Osteoblast (primary cell): ENCODE results near the gene CFAP54. TPM values are rescaled to one million over a fixed set of nuclear protein-coding genes. Genes with fewer than 3 reads are reported as not detected.
A peak's percentile ranks its signal among the peaks of the same experiment; 100 is the strongest.

Source experiments
- DNase-seq: peaks from one replicate; pipeline ENCODE4 v3.0.0; 2011; ENCODE audit warnings: low spot score, mixed read lengths; ENCODE audit not compliant: insufficient read length; ENCODE audit errors: missing footprints
- H2AFZ ChIP-seq: 2 replicates; pipeline ENCODE4 v1.6.0; 2011; ENCODE audit warnings: mild to moderate bottlenecking, low read length
- H3K27ac ChIP-seq: 2 replicates; pipeline ENCODE4 v1.5.1; 2011; ENCODE audit warnings: mild to moderate bottlenecking, low read depth, low read length, moderate library complexity
- H3K27me3 ChIP-seq: 2 replicates; pipeline ENCODE4 v1.6.0; 2012; ENCODE audit warnings: mild to moderate bottlenecking, control low read depth, inconsistent platforms, low read length, moderate library complexity; ENCODE audit not compliant: insufficient read depth
- H3K36me3 ChIP-seq: 2 replicates; pipeline ENCODE4 v1.5.1; 2011; ENCODE audit warnings: mild to moderate bottlenecking, low read length, control low read depth, moderate library complexity; ENCODE audit not compliant: insufficient read depth
- H3K4me1 ChIP-seq: 2 replicates; pipeline ENCODE4 v1.5.1; 2011; ENCODE audit warnings: mild to moderate bottlenecking, low read length, control low read depth, moderate library complexity; ENCODE audit not compliant: insufficient read depth
- H3K4me2 ChIP-seq: 2 replicates; pipeline ENCODE4 v1.6.0; 2011; ENCODE audit warnings: mild to moderate bottlenecking, low read length; ENCODE audit not compliant: insufficient read depth
- H3K4me3 ChIP-seq: fragments of 200-600 bp; sonication (generic); 3 replicates; pipeline ENCODE4 v1.5.1; 2012; ENCODE audit warnings: mild to moderate bottlenecking, low read length, inconsistent platforms; ENCODE audit not compliant: insufficient read depth
- H3K79me2 ChIP-seq: 2 replicates; pipeline ENCODE4 v1.6.0; 2012; ENCODE audit warnings: mild to moderate bottlenecking, low read length, control low read depth, inconsistent platforms; ENCODE audit not compliant: insufficient read depth
- H3K9me3 ChIP-seq: 2 replicates; pipeline ENCODE4 v1.5.1; 2011; ENCODE audit warnings: low read depth, low read length, control low read depth
- H4K20me1 ChIP-seq: 2 replicates; pipeline ENCODE4 v1.6.0; 2012; ENCODE audit warnings: mild to moderate bottlenecking, low read length, control low read depth; ENCODE audit not compliant: insufficient read depth
- total RNA-seq: library from RNA; depleted of rRNA; stranded (reverse); fragments of >200 nt; gene quantifications from 2 replicates; pipeline ENCODE4 v1.2.3, GENCODE V29; 2012
- TF ChIP-seq, protein P1 (sequence below): IDR thresholded peaks from 2 replicates; pipeline ENCODE4 v1.5.1; 2011; ENCODE audit warnings: mild to moderate bottlenecking, low read depth, low read length, moderate library complexity; ENCODE audit errors: extremely low read depth

The CFAP54 gene
- total RNA-seq, 1 donor, result 2.2 TPM

DNA sequence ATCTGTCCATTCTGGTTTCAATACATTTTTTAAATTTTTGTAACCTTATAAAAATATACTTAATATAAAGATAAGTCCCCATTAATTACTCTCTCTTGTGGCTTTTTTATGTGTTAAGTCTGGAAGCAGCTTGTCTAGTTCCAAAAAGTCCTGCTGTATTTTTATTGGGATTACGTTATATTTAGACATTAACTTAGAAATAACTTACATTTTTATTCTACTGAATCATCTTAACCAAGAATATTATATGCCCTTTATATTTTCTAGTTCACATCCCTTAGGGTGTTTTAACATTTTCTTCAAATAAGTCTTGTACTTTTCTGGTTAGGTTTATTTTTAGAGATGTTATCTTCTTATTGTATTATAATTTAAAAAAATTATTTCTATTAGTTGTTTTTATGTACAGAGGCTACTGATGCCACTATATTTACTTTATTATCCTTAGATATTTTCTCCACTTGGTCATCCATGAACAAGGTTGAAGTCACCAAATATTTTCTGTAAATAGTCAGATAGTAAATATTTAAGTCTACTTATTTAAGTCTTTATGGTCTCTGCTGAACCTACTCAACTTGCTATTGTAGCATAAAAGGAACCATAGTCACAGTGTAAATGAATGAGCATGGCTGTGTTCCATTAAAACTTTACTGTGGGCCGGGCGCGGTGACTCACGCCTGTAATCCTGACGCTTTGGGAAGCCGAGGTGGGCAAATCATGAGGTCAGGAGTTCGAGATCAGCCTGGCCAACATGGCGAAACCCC is 285.3 kb downstream of the CFAP54 start:
- Histone ChIP-seq H3K27ac (peak overlapping the region; percentile 1), H3K36me3 (no peaks in the 10 kb centered on the region), H2AFZ (no peak overlapping the region), H3K27me3 (no peaks in the 10 kb centered on the region), H3K4me1 (no peaks in the 10 kb centered on the region), H3K9me3 (no peaks in the 10 kb centered on the region), H3K4me2 (no peak overlapping the region), H3K4me3 (no peak overlapping the region), H4K20me1 (no peaks in the 10 kb centered on the region), H3K79me2 (no peaks in the 10 kb centered on the region)
- DNase-seq, result peak; percentile 46
- TF ChIP-seq, protein P1, sequence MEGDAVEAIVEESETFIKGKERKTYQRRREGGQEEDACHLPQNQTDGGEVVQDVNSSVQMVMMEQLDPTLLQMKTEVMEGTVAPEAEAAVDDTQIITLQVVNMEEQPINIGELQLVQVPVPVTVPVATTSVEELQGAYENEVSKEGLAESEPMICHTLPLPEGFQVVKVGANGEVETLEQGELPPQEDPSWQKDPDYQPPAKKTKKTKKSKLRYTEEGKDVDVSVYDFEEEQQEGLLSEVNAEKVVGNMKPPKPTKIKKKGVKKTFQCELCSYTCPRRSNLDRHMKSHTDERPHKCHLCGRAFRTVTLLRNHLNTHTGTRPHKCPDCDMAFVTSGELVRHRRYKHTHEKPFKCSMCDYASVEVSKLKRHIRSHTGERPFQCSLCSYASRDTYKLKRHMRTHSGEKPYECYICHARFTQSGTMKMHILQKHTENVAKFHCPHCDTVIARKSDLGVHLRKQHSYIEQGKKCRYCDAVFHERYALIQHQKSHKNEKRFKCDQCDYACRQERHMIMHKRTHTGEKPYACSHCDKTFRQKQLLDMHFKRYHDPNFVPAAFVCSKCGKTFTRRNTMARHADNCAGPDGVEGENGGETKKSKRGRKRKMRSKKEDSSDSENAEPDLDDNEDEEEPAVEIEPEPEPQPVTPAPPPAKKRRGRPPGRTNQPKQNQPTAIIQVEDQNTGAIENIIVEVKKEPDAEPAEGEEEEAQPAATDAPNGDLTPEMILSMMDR, result no peak

DNA sequence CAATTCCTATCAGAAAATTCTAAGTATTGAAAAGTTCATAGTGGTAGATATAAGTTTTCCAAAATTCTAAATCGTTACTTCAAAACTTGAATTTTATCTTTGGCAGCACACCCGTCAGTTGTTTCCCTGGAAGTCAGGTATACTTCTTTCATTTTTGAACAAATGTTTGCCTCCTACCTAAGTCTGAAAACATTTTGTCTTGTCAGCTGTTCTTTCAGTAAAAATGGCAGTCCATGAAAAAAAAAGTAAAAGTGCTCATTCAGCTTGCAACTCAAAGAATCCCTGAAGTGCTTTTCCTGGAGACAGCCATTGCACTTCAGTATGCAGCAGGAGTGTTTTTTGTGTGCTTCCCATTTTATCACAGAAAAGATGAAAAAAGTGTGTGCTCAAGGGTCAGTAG is 287.5 kb downstream of the CFAP54 start:
- TF ChIP-seq, protein P1, result no peak
- Histone ChIP-seq H4K20me1 (no peaks in the 10 kb centered on the region), H3K79me2 (no peaks in the 10 kb centered on the region), H3K4me2 (no peak overlapping the region), H2AFZ (no peak overlapping the region), H3K27ac (no peak overlapping the region), H3K9me3 (no peaks in the 10 kb centered on the region), H3K4me3 (no peak overlapping the region), H3K4me1 (no peaks in the 10 kb centered on the region), H3K27me3 (no peaks in the 10 kb centered on the region), H3K36me3 (no peaks in the 10 kb centered on the region)
- no peak for DNase-seq

DNA sequence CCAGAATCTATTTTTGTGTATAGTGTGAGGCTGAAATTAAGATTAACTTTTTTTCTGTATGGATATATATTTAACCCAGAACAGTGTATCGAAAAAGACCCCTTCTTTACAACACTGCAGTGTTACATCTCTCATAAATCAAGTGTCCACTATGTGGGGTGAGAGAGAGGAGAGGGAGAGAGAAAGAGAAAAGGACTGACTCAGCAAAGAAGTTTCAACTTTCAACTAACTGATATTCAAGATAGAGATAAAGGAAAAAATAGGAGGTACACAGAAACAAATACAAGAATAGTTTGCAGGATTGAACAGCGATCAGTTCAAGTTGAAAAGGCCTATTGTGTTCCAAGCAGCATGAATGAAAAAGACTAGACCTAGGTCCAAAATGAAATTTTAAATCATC is 291.0 kb downstream of the CFAP54 start:
- Histone ChIP-seq H3K4me2 (no peak overlapping the region), H2AFZ (no peak overlapping the region), H3K36me3 (no peaks in the 10 kb centered on the region), H3K79me2 (no peaks in the 10 kb centered on the region), H3K27ac (no peak overlapping the region), H3K4me3 (no peak overlapping the region), H3K4me1 (no peaks in the 10 kb centered on the region), H3K9me3 (no peaks in the 10 kb centered on the region), H4K20me1 (no peaks in the 10 kb centered on the region), H3K27me3 (no peaks in the 10 kb centered on the region)
- TF ChIP-seq, protein P1, result no peak
- DNase-seq, result no peak

DNA sequence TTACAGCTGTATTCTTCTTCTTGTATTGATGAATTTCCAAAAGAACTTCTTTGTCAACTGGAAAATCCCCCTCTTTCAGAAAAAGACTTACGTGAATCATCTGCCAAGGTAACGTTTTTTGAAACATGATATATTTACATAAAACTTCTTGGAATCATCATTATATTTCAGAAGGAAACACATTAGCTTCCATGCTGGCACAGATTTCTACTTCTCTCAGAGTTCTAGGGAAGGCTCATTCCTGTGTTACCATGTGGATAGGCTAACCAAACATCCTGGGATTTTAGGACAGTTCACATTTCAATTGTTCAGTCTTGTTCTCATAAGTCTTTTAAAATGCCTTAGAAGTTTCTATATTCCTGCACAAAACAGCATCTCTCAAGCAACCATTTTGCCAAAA is 297.4 kb downstream of the CFAP54 start:
- Histone ChIP-seq H3K27me3 (no peaks in the 10 kb centered on the region), H3K79me2 (no peaks in the 10 kb centered on the region), H3K9me3 (no peaks in the 10 kb centered on the region), H3K36me3 (no peaks in the 10 kb centered on the region), H3K27ac (no peak overlapping the region), H4K20me1 (no peaks in the 10 kb centered on the region), H2AFZ (no peak overlapping the region), H3K4me1 (no peaks in the 10 kb centered on the region), H3K4me3 (no peak overlapping the region), H3K4me2 (no peak overlapping the region)
- DNase-seq, result no peak
- TF ChIP-seq, protein P1, result no peak
